Adrenal gland (tissue), 5 donors: ENCODE data around the gene IKZF5.

ENCODE experiments used
- POLR2A ChIP-seq, 2 donors: fragments of 450-650 bp; IDR thresholded peaks; one replicate each; pipeline ENCODE4 v1.6.1; 2017; ENCODE audit warnings: antibody characterized with exemption in 2 of 2, mild to moderate bottlenecking in 2 of 2, moderate library complexity in 1 of 2
- TF ChIP-seq, protein P1 (sequence below), 6 experiments: fragments of 450-650 bp in 4 of 6; fragments of 200-600 bp in 2 of 6; sonication (generic) in 1 of 6; IDR thresholded peaks; 1 replicate in 5 of 6; 2 replicates in 1 of 6; pipeline versions ENCODE4 v1.5.1 to v1.8.0; 2016 to 2021; ENCODE audit warnings: antibody characterized with exemption in 6 of 6, mild to moderate bottlenecking in 2 of 6, moderate library complexity in 1 of 6
- donor health status: DM: no; HTN: no; CAD: no.

DNA sequence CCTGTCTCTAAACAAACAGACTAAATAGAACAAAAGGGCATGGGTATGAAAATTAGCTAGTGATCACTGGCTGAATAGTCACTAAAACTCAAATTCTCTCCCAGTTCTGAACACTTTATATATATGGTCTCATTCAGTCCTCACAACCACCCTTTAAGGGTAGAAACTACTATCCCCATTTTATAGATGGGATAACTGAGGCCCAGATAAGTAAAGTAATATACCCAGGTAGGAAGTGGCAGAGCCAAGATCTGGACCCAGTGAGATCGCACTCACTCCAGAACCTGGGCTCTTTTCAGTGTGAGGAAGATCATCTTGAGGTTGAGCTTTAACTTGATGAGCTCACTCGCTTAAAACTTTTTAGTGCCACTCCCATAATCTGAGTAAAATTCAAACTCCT is 23.9 kb downstream of the IKZF5 start:
- TF ChIP-seq, protein P1, sequence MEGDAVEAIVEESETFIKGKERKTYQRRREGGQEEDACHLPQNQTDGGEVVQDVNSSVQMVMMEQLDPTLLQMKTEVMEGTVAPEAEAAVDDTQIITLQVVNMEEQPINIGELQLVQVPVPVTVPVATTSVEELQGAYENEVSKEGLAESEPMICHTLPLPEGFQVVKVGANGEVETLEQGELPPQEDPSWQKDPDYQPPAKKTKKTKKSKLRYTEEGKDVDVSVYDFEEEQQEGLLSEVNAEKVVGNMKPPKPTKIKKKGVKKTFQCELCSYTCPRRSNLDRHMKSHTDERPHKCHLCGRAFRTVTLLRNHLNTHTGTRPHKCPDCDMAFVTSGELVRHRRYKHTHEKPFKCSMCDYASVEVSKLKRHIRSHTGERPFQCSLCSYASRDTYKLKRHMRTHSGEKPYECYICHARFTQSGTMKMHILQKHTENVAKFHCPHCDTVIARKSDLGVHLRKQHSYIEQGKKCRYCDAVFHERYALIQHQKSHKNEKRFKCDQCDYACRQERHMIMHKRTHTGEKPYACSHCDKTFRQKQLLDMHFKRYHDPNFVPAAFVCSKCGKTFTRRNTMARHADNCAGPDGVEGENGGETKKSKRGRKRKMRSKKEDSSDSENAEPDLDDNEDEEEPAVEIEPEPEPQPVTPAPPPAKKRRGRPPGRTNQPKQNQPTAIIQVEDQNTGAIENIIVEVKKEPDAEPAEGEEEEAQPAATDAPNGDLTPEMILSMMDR (IDR thresholded peaks at IDR 0.05), result no peak
- no peak for TF ChIP-seq POLR2A (IDR thresholded peaks at IDR 0.05)
